HG03108 (cell line): Measurements from ENCODE around the gene DPH2.
A peak's percentile ranks its signal among the peaks of the same experiment; 100 is the strongest.

Experiments
- ATAC-seq: cut with Tn5 transposase; IDR thresholded peaks from one replicate; pipeline ENCODE4 v1.9.1; 2021; ENCODE audit warnings: moderate library complexity; ENCODE audit not compliant: unreplicated experiment

Gene DPH2

DNA sequence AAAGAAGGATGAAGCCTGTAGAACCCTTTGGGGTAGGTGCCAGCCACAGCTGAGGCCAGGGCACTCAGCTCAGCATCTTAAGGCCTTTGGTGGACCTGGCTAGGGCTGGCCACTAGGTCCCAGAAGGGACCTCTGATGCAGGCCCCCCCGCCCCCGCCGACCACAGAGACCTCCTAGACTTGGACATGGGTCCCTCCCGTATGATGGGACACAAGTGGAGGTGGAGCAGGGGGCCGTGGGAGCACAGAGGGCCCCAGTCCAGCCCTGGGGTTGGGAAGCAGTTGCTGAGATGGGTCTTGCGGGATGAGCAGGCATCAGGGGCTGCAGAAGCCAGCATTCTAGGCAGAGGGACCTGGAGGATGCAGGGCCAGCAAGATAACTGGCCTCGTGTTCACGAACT is 12.4 kb downstream of the DPH2 start:
- ATAC-seq: no peak

DNA sequence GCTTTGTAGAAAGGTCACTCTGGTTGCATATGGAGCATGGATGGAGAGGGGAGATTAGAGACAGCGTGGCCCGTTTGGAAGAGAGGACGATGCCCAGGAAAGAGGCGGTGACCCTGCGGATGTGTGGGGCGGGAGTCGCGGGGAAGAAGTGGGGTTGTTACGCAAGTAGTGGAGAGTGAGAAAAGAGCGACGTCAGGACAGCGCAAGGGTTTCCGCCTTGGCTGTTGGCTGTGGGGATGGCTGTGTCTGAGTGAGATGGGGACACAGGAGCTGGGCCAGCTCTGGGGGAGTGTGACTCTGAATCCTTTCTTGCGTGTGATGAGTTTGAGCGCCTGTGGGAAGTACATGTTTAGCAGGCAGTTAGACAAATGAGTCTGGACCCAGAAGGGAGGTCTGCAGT is 13.0 kb downstream of the DPH2 start:
- no peak for ATAC-seq

DNA sequence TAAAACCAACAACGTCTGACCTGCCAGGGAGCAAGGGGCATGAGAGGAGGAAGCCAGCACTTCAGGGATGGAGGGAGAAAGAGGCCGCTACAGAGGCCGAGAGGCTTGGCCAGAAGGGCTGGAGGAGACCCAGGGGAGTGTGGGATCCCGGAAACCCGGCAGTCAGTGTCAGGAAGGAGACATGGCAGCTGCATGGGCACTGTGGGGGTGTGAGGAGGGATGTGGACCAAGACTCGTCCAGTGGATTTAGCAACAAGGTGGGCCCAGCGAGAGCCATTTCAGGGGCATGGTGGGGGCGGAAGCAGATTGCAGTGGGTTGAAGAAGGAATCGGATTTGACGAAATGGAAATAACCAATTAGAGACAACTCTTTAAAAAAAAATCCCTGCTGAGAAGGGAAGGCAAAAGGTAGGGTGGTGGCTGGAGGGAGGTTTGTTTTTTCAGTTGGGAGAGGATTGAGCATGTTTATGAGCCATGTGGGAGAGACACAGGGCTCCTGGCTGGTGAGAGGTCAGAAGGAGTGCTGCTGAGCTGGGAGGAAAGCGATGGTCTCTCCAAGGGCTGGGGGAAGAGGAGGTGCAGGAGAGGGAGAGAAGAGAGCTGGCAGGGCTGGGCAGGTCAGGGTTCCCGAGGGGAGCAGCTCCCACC is 13.6 kb downstream of the DPH2 start:
- no peak for ATAC-seq

DNA sequence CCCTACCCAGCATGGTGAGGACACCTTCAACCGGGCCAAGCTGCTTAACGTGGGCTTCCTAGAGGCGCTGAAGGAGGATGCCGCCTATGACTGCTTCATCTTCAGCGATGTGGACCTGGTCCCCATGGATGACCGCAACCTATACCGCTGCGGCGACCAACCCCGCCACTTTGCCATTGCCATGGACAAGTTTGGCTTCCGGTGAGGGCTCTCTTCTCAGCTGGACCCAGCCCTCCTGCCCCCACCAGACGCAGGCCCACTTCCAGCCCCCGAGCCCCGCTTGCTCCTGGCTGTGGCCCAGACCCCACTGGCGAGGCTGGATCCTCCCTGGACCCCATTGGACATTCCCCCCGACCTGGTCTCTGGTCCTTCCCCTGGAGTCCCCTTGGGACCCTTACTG is 15.0 kb downstream of the DPH2 start:
- no peak for ATAC-seq

DNA sequence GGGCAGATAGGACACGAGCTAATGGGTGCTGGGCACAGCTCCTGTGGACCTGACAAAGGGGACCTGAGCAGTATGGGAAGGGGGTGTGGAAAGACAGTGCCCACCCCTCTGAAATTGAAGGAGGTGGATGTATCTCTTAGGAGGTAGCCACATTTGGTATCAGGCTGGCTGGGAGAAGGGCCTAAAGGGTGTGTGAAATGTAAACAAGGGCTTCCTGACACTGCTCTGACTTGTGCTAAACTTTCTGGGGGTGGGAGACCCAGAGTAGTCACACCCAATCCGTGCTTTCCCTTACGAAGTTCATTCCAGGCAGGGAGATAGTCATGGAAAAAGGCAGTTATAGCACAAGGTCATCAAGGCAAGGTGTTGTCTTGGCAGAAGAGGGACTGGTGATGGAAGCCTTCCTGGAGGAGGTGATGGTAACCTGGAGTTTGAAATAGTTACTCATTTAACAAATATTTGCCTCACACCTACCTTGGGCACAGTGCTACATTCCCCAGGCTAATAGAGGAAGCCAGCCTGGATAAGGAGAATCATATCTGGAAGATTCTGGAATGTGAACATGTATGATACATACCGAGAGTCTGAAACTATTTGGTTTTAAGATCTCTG is 16.3 kb downstream of the DPH2 start:
- ATAC-seq: no peak

DNA sequence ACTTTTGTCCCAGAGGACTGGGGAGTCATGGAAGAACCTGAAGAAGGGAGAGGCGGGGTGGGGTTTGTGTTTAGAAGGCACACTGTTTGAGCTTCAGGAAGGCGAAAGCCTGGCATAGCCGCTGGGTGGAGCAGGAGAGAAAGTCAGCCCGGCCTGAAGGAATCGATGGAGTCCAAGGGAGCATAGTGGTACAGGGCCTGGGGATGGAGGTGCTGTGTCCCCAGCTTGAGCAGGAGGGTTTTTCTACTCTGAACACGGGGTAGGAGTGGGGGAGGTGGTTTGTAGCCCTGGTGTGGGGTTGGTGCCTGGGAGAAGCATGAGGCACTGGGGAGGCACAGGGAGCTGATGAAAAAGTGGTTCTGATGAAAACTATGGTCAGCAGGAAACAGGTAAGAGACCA is 16.9 kb downstream of the DPH2 start:
- ATAC-seq: no peak

DNA sequence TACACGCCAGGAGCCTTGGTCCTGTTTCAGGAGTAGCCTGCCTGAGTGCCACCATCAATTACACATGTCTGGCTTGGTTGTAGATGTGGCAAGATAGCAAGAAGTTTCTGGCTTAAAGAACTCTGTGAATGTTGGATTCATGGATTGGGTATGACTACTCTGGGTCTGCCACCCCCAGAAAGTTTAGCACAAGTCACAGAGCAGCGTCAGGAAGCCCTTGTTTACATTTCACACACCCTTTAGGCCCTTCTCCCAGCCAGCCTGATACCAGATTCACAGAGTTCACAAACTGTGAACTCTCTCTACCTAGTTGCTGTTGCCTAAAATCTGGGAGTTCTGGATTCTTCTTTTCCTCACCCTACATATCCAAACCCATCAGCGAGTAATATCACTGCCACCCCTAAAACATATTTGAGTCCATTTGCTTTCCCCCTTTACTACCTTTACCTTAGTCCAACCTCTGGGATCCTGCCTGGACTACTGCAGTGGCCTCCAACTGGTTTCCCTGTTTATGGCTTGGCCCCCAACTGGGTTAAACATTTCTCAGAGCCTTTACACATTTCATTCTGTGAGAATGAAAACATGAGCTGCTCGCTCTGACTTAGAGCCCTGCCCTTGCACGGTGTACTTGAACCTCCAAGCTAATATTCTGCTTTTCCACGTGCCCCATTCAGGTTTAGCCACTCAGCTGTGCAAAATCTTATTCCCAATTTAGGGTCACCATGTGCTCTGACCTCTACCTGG is 17.5 kb downstream of the DPH2 start:
- no peak for ATAC-seq

DNA sequence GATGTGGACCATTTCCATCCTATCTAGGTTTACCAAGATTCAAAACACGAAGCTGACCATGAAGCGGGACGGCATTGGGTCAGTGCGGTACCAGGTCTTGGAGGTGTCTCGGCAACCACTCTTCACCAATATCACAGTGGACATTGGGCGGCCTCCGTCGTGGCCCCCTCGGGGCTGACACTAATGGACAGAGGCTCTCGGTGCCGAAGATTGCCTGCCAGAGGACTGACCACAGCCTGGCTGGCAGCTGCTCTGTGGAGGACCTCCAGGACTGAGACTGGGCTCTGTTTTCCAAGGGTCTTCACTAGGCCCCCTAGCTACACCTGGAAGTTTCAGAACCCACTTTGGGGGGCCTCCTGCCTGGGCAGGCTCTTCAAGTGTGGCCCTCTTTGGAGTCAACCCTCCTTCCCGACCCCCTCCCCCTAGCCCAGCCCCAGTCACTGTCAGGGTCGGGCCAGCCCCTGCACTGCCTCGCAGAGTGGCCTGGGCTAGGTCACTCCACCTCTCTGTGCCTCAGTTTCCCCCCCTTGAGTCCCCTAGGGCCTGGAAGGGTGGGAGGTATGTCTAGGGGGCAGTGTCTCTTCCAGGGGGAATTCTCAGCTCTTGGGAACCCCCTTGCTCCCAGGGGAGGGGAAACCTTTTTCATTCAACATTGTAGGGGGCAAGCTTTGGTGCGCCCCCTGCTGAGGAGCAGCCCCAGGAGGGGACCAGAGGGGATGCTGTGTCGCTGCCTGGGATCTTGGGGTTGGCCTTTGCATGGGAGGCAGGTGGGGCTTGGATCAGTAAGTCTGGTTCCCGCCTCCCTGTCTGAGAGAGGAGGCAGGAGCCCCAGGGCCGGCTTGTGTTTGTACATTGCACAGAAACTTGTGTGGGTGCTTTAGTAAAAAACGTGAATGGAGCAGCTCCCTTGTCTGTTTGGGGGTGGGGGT is 20.7 kb downstream of the DPH2 start:
- ATAC-seq: no peak

DNA sequence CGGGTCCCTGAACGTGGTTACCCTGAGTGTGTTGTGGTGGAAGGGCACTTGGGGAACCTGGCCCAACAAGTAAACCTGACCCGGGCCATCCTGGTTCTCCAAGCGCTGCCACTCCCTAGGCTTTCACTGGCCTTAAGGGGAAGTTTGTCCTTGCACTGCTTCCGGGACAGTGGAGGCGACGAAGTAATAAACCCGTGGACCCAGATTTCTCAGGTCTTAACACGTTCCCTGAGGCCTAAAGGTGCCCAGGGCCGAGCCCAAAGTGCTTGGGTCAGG is 21.3 kb downstream of the DPH2 start:
- ATAC-seq: no peak

DNA sequence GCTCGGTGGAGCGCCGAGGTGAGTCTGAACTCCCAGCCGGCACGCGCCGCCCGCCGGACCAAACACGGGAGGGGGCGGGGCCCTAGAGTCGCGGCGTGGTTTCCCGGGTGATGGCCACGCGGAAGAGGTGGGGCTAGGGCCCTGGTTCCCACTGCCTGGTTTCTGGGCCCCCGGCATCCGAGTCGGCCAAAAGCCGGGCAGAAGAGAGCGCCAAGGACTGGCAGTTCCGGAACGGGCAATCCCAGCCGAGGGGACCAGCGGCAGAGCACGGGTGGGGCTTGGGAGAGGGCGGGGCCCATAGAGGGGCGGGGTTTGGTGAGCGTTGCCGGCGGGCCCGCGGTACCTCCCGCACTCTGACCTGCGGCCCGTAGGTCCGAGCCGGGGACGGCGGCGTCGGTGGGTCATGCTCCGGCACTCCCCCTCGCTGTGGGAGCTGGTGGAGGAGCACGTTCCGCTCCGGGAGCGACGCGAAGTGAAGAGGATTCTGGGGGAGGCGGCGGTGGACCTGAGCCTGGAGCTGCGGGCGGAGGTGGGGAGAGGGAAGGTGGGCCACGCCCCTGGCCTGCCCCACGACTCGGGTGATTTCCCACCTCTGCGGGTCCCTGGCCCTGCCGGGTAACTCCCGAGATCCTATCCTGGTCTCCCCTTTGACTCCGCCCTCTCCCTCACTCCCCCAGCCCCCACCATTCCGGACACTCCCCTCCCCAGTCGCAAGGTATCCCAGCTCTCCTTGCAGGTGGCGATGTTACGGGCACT is 21.8 kb downstream of the DPH2 start, which contains the start of gene CCDC24:
TSS of gene CCDC24 (plus strand) at position 124 of the 756 bp plus-strand sequence. CDS start at position 404, 280 bp downstream.
- ATAC-seq: peak; percentile 49

DNA sequence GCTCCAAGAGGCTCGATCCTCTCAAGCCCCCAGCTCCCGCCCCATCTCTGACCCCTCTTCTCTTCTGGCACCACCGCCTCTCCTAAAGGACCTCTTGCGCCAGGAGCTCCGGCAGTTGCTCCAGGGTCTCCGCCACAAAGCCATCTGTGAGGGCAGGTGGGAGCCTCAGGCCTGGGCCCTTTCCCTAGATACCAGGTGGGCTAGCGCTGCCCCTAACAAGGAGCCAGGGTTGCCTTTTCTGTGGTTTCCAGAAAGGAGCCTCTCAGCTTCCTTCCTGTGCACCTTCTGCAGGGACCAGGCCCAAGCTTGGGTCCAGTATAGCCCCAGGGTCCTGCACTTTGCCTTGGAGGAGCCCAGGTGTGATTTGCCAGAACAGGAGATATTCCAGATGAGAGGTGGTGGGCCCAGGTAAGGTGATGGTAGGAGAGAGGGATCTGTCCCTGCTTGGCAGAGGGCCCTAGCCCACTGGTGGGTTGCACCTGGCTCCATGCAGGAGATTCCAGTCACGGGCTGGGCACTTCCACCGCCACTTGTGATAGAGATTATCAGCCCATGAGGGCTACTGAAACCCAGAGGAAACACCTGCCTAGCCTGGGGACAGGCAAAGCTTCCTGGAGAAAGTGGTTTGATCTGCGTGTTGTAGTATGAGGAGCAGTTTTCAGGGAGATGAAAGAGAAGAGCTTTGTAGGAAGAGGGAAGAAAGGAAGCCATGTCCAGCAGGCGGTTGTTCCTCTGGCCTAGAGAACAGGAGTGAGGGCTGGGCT is 22.6 kb downstream of the DPH2 start:
- ATAC-seq: no peak

DNA sequence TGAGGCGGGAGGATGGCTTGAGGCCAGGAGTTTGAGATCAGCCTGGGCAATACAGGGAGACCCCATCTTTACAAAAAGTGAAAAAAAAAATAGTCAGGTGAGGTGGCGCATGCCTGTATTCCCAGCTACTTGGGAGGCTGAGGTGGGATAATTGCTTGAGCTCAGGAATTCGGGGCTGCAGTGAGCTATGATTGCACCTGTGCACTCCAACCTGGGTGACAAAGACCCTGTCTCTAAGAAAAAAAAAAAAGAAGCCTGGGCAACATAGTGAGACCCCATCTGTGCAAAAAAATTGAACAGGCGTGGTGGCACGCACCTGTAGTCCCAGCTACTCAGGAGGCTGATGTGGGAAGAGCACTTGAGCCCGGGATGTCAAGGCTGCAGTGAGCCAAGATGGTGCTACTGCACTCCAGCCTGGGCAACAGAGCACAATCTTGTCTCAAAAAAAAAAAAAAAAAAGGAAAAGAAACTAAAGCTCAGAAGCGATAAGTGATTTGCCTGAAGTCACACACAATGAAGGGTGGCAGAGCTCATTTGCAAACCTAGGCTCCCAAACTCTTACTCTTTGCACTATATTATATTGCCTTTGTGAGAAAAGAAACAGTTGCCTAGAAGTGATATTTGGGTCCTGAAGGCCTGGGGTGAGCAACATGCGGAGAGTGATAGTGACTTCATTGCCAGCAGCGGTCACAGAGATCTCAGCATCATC is 23.6 kb downstream of the DPH2 start:
- no peak for ATAC-seq

DNA sequence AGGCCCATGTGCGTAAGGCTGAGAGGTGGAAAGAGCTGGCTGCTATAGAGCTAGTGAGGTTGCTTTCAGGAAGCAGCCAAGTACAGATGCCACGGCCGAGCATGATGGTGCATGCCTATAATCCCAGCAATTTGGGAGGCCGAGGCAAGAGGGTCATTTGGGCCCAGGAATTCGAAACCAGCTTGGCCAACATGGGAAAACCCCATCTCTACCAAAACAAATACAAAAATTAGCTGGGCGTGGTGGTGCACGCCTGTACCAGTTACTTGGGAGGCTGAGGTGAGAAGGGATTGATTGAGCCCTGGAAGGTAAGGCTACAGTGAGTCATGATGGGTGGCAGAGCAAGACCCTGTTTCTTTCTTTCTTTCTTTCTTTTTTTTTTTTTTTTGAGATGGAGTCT is 24.3 kb downstream of the DPH2 start:
- ATAC-seq: no peak

DNA sequence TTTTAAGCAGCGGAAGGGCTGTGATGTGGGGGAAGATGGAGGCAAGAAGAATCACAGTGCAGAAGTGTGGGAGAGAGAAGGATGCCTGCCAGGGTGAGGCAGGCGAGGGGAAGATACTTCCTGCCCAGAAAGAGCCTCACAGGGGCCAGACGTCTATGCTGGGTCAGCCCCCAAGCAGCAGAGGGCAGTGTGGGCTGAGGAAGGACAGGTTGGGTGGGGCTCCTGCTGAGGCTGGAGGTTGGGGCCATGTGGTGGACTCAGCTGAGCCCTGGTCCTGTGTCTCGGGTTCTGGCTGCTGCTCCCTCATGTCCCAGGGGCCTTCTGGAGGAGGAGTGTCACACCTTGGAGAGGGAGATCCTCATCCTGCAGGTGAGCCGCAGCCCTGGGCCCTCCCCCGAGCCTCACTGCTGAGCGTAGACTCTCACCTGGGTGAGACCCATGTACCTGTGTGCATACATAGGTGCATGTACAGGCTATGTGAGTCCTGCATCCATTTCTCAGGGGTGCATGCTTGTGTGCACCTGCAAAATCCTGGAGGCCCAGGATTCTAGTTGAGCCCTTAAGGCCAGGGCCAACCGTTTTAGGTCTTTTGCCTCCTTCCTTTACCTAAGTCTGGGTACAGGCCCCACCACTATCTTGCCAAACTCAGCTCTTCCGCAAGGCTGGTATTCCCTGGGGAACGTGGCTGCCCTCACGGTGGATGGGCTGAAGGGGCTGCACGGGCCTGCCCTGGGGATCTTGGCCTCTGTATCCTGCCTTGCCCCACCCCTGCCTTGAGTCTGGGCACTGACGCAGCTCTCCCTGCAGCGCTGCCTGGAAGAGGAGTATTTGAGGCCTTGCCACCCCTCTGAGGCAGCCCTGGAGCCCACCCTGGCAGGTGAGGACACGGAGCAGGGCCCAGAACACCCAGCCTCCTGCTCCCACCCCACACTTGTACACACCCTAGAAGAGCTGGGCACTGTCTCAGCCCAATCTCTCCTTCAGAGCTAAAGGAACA is 25.3 kb downstream of the DPH2 start:
- ATAC-seq: no peak

DNA sequence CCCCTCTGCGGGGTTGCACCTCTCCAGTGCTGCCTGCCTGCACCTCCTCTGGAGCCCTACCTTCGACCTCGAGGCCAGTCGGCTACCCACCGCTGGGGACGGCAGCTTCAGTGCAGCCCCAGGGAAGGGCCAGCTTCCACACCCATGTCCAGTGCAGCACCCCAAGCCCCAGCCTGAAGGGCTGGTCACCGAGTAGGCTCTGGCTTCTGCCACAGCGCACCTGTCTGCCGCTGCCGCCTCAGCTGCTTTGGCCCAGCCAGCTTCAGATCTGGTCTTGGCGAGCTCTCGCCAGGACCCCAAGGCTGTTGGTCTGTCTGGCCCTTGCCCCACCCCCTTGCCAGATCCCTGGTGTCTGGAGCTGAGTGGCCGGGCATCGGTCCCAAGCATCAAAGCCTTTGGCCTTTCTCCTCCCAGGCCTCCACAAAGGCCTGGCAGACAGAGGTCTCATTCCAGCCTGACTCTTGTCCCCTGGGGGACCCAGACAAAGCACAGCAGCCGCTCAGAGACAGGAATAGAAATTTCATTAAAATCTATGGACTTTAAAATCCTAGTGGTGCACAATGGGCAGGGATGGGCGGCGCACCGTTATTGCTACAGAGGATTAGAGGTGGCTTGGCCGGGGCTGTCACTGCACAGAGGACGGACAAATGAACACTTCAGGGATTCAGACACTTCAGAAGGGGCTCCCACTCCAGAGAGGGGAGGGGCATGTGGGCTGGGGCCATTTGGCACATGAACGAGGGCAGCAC is 26.3 kb downstream of the DPH2 start:
- ATAC-seq: no peak

DNA sequence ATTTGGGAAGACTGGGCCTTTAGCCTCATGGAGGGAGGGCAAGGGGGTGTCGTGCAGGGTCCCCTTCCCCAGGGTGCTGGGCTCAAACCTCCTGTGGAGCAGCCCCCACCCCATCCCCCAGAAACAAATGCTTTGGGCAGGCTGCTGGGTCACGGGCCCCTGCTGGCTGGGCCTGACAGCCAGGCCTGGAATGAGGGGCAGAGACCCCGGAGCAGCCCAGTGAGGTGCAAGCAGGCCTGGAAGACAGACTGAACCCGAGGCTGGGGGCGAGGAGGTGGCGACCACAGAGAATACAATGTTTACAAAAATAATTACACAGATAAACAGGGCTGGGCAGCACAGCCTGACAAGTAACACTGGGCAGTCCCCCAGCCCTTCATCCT is 26.9 kb downstream of the DPH2 start:
- ATAC-seq: no peak

DNA sequence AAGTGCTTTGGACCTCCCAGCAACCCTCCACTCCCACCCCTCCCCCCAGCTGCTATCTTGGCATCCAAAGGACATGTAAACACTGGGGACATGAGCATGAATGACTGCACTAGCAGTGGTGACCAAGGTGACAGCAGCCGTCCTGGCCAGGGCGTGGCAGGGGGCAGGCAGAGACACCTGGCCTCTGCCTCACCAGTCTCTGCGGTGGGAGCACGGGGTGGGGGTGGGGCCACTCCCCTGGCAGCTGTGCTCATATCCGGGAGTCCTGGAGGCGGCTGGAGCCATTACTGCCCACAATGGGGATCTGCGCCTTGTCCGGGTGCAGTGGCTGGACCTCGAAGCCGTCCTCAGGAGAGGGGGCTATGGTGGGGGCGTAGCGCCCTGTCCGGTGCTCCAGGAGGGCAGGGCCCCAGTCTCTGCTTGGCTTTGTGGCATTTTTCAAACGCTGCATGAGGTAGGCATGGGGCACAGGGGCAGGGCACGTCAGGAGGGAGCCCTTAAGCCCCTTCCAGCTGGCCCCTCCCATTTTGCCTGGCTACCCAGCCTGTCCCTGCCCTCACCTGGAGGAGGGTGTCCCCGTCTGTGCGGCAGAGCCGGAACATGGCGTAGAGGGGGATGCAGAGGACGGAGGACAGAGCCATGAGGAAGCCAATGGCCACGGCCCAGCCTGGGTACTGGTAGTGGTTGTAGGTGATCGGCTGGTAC is 27.6 kb downstream of the DPH2 start:
- ATAC-seq: no peak
